NCI-H1092 treated with DMSO at 0.1 percent for 48 hours (cell line): ENCODE data around the gene CLEC16A.

Experiments used
- DNase-seq: peaks from one replicate; lab custom pipeline; 2025; lab: John Stamatoyannopoulos, UW

The CLEC16A gene

GRCh38 chr16:11142261-11142630 lies 197.9 kb downstream of the CLEC16A start:
- no peak for DNase-seq

GRCh38 chr16:11142951-11143350 lies 198.6 kb downstream of the CLEC16A start:
- DNase-seq = no peak

GRCh38 chr16:11143372-11144035 lies 199.1 kb downstream of the CLEC16A start:
- DNase-seq = no peak

DNA sequence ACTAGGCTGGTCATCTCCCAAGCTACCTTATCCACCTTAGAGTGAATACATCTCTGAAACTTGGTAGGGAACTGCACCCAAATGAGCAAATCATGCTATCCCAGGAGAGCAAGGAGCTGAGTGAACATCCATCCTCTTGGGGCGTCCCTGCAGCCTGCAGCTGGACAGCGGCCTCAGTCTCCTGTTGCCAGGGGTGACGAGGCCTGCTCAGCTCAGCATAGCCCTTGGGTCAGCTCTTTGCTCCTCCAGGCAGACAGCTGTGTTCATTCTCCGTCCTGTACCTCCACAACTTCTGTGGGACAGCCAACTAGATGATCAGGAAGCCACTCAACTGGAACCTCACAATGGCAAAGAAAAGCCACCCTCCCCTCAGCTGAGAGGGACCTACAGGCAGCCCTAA lies 199.8 kb downstream of the CLEC16A start:
- no peak for DNase-seq

GRCh38 chr16:11145173-11145818 lies 200.9 kb downstream of the CLEC16A start:
- no peak for DNase-seq

- no peak for DNase-seq
Measured at GRCh38 chr16:11145819-11146211, 201.5 kb downstream of the CLEC16A start.

DNA sequence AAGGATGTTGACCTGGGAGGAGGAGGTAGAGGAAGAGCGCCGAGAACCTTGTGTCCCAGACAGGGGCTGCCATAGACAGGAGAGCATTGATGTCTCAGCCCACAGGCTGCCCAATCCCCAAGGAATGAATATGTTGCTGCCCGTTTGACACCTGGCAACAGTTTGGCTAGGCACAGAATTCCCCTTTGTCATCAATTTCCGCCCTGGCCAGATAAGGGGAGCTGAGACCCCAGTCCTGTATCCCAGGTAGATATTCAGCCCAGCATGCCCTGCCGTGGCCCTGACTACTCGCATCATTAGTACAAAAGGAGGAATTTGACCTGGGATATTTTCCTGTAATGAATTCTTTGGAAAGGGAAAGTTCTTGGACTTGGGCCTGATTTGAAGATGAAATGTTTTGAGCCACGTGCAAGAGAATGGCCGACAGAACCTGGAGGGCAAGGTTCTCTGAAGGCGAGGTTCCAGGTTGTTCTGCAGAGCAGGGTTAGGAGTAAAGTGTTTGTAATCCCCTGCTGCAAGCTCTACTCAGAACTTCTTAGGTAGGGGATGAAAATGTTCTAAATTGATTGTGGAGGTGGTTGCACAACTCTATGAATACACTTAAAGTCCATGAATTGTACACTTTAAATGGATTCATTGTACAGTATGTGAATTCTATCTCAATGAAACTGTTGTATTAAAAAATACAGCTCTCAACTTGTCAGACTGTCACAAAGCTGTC lies 202.8 kb downstream of the CLEC16A start:
- DNase-seq = no peak

DNA sequence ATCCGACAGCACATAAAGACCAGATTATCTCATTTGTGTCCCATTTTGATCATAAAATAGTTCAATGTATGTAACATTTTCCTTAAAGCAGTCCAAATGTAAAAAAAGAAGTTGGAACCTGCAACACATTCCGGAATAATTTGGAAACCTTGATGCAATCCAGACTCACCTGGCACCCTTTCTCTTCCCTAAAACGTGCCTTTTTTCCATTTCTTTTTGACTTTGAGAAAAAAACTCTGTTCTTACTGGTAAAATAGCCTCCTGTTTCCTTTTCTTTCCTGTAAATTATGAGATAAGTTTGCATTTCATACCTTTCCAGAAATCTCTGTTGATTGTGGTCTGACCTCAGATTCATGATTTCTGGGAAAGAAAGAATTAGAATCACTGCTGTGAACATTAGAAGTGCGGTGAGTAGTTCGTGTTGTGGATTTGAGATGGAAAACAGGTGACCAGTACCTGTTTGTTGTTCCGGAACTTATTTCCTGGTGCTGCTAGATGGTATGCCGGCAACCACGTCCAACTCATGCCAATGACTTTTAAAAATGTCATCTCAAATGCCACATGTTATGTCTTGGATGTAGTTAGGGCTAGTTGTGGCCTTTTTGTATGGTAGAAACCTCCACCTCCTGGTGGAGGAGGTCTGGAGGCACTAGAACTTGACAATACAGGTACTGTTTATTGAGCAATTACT lies 203.5 kb downstream of the CLEC16A start:
- DNase-seq = no peak

- no peak for DNase-seq
Measured at GRCh38 chr16:11149011-11149616, 204.8 kb downstream of the CLEC16A start.

DNA sequence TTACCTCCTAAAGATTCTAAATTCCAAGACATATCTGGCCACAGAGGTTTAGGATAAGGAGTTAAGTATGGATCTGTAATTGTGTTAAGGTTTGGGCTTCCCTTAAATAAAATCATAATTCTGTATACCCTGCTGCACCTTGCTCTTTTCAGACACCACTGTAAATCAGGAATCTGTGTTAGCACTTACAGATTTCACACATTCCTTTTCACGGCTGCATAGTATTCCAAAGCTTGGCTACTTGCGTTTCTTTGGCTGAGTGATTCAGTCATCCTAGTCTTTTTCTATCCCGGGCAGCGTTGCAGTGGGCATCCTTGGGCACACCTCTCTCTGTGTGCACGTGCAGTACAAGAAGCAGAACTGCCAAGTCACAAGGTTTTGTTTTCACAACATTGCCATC lies 205.8 kb downstream of the CLEC16A start:
- no peak for DNase-seq

DNA sequence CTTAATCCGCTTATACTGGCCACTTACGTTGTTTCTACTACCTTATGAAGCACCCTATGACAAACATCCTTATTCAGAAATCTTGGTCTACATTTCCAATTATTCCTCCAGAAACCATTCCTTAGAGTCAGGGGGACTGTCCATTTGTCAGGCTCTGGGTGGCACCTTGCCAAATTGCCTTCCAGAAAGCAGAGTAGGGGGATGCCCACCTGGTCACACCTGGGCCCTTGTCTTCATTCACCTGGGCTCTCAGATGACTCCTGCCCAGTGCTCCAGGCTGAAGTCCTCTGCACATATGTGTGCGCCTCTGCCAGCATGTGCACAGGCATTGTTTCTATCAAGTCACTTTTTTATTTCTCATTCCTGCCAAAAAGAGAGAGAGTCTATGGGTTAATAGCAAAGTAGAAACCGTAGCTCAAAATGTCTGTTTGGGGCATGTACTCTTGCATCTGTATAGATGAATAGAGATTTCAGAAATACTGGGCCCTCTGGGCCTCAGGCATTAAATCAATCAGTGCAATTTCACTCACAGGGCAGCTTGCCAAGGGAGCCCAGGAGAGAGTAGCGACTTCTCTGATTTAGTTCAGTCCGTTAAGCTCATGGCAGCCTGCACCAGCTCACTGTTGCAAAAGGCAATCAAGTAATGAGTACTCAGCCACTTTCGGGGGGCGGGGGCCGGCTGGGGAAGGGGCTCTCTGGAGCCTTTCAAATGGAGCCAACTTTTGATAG lies 207.0 kb downstream of the CLEC16A start:
- DNase-seq = peak; percentile 50

DNA sequence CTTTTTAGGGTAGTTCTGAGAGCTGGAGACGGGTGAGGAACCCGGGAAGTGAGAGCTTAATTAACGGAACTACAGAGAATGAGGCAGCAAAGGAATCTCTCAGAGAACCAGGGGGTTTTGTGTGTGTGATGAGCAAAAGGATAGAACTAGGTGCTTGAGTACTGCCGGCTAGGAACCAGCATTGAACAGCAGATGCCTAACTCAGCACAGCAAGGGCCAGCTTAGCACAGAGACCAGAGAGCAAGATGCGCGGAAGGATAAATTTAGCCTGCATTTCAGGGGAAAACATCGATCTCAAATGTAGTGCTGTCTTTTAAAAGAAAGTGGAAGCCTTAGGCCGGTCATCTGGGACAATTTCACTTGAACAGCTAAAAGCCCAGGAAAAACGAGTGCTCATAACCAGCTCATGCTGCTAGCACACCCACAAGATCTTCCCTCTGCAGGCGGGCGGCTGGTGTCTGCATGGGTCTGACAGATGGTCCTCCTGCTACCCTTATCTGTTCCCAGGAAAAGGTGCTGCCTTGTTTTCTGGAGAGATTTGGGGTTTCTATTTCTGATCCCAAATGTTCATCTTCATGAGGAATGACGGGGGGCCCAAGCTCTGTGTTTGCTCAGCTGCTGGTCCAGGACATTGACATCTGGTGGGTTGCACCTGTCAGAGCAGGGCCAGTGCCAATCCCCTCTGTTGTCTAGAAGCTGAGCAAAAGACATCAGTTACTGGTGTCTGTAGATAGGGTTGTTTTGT lies 207.7 kb downstream of the CLEC16A start:
- peak; percentile 86 for DNase-seq

- peak; percentile 86 for DNase-seq
Measured at GRCh38 chr16:11152677-11153331, 208.4 kb downstream of the CLEC16A start.

DNA sequence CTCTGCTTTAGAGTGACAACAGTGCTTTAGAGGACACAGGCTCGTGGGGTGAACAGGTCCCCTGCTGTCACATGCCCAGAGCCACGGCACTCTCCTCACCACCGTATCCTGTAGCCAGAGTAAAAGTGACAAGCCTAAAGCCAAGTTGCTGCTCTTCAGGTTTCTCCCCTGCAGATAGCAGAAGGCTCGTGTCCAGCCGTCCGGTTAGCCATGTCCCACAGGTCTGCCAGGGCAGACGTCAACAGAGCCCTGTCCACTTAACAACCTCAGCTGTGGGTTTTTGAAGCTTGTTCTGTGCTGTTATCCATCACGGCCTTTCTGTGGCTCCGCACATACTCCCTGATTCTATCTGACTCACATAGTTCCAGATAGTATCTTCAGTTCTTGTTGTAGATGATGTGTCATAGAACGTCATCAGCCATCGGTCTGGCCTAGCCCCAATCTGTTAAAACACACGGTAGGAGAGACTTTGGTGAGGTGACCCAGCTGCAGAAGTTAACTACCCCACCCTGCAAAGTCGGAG lies 211.0 kb downstream of the CLEC16A start:
- DNase-seq = no peak

DNA sequence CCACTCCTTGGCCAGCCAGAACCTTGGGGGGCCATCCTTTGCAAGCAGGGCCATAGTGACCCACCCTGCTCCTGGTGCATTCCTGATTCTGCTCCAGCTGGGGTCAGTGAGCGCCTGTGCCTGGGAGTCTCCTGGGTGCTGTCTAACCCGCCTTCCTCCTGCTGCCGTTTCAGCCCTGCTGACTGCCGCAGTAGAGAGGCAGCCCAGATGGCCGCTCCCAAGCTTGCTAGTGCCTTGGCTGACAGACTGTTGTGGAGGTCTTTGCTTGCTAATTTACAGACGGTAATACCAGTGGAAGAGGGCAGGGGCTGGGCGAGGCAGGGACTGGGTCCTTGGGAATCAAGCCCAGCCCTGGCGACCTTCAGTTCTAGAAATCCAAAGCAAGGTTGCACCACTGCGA lies 212.0 kb downstream of the CLEC16A start:
- no peak for DNase-seq

DNA sequence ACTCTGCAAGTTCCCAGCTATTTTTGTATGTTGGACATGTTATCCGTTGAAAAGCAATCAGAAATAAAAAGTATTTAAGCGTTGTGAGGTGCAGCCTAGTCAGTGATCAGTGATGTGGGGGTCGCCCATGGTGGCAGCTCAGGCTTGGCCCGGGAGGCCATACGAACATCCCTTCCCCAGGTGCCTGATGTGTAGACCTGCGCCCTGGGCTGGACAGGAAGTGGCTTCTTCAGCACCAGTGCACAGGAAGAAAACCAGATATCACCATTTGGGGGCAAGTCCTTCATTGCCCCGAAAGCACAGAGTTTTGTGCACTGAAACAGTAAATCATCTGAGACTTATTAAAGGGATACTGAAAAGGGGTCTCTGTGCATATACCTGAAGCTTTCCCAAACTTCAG lies 212.8 kb downstream of the CLEC16A start:
- DNase-seq = no peak

DNA sequence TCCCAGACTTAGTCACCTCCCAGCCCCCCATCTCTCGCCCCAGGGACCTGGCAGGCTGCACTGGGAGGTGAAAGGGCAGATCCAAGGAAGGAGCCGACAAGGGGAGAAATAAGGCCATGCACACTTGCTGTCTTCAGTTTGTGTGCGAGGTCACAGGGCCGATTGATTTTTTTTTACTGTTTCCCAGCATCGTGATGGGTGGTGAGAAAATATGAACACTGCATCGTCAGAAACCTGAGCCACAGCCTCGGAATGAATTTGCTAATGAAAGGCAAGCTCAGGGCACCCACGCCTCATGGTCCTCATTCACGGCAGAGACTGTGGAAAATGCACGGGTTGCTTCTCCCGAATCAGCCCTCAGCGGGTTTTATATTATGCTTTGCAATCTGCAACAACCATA lies 213.7 kb downstream of the CLEC16A start:
- DNase-seq = no peak

- no peak for DNase-seq
Measured at GRCh38 chr16:11159282-11159681, 214.9 kb downstream of the CLEC16A start.

GRCh38 chr16:11160676-11161115 lies 216.3 kb downstream of the CLEC16A start:
- DNase-seq = no peak

- DNase-seq = no peak
Measured at GRCh38 chr16:11161439-11161838, 217.1 kb downstream of the CLEC16A start.
